ENCODE data around the gene PRPF40A. TPM values are rescaled to one million over a fixed set of nuclear protein-coding genes. Genes with fewer than 3 reads are reported as not detected.

The PRPF40A gene
- total RNA-seq, 2 experiments from 2014 or later = 128 to 138 TPM

DNA sequence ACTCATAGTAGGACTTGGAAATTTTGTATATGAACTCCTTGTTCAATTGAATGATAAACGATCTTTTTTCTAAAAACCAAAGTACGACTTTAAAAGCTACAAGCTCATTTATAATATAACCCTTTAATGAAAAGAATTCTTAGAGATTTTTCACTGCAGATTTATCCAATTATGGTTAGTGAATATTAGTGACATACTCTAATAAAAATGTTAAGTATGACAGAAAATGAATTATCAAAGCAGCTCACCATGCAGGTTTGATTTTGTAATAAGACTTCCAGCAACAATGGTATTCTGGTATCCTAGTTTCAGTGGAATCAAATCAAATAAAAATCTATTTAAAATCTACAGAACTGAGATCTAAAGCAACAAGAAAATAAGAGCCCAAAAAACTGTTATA, 38.5 kb downstream of the PRPF40A start:
- intact Hi-C loops (cut with micrococcal nuclease) = loop anchor here (5.0 kb wide), 1 partner anchor 38 kb away; the partner anchor contains the start of genes ARL6IP6 and PRPF40A
- CTCF ChIA-PET = no interaction called here
- no peak overlapping the region for H3K27ac Mint-ChIP-seq

DNA sequence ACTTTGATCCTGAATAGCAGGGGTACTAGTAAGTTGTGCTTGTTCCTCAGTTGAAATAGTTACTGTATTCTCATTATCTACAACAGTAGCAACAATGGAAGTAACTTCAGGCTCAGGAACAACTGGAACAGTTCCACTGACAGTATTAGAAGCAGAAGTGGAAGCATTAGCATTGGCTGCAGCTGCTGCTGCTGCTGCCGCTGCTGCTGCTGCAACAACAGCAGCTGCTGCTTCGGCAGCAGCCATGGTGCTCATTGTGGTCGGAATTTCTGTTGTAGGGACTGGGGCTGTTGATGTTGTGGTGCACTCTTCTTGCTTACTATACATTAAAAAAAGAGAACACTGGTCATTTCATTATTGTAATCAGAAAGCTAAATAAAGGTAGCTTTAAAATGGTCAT, 40.8 kb downstream of the PRPF40A start:
- CTCF ChIA-PET = interaction anchor here (0.8 to 1.5 kb wide), 2 partner anchors 39 to 64 kb away, joined by 3 to 4 read pairs; no protein-coding TSS in a partner anchor
- no peaks in the 10 kb centered on the region for H3K9me3 Mint-ChIP-seq

More for the DNA sequence above, 38.5 kb downstream of the PRPF40A start:
- Mint-ChIP-seq H3K27me3 (no peaks in the 10 kb centered on the region), H3K36me3 (peaks cover 35% of the 10 kb centered on the region), H3K4me1 (ENCODE audit: low read depth) (peaks cover 22% of the 10 kb centered on the region), H3K9me3 (no peaks in the 10 kb centered on the region), H3K4me3 (no peak overlapping the region)
- POLR2A ChIA-PET = no interaction called here
- no peak for DNase-seq

DNA sequence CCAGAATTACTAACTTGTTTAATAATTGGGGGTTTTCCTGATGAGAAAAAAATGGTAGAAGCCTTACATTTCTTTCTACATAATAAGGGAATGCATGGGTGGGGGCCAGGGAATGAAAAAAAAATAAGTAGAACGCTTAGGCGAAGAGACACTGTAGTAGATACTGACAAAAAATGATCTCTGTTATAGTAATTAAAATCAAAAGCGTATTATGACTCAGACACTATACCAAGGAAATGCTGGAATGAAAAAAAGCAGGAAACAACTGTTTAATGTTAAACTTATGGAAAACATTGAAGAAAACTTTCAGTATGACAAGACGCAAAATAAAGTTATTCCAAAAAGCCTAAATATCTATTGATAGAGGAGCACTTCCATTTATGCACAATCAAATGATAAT, 42.9 kb downstream of the PRPF40A start:
- Mint-ChIP-seq H3K27me3 (no peaks in the 10 kb centered on the region), H3K27ac (no peak overlapping the region), H3K36me3 (peaks cover 33% of the 10 kb centered on the region), H3K4me3 (no peak overlapping the region), H3K4me1 (ENCODE audit: low read depth) (peaks cover 10% of the 10 kb centered on the region), H3K9me3 (no peaks in the 10 kb centered on the region)
- DNase-seq = no peak
- intact Hi-C loops (cut with micrococcal nuclease) = no loop called here
- POLR2A ChIA-PET = no interaction called here
- CTCF ChIA-PET = interaction anchor here (0.5 kb wide), 1 partner anchor 76 kb away, joined by 3 read pairs; no protein-coding TSS in a partner anchor

More for the DNA sequence above, 40.8 kb downstream of the PRPF40A start:
- Mint-ChIP-seq H3K4me3 (no peak overlapping the region), H3K4me1 (ENCODE audit: low read depth) (peaks cover 10% of the 10 kb centered on the region), H3K27me3 (no peaks in the 10 kb centered on the region), H3K27ac (no peak overlapping the region), H3K36me3 (peaks cover 34% of the 10 kb centered on the region)
- DNase-seq = no peak
- POLR2A ChIA-PET = no interaction called here
- intact Hi-C loops (cut with micrococcal nuclease) = loop anchor here (5.0 kb wide), 1 partner anchor 41 kb away; the partner anchor contains the start of genes ARL6IP6 and PRPF40A

DNA sequence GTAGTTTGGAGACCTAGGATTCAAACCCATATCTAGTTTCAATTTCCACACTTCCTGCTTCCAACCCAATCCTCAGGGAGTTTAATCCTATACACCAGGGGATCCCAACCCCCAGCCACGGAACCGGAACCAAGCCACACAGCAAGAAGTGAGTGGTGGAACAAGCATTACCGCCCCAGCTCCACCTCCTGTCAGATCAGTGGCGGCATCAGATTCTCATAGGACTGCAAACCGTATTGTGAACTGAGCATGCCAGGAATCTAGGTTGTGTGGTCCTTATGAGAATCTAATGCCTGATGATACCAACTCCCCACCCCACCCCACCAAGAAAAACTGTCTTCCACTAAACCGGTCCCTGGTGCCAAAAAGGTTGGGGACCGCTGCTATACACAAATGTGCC, 52.5 kb downstream of the PRPF40A start:
- intact Hi-C loops (cut with micrococcal nuclease) = no loop called here
- Mint-ChIP-seq H3K27ac (no peak overlapping the region), H3K27me3 (no peaks in the 10 kb centered on the region), H3K4me1 (ENCODE audit: low read depth) (no peaks in the 10 kb centered on the region), H3K4me3 (no peak overlapping the region), H3K9me3 (no peaks in the 10 kb centered on the region), H3K36me3 (peaks cover 56% of the 10 kb centered on the region)
- ChIA-PET POLR2A (no interaction called here), CTCF (no interaction called here)
- no peak for DNase-seq

DNA sequence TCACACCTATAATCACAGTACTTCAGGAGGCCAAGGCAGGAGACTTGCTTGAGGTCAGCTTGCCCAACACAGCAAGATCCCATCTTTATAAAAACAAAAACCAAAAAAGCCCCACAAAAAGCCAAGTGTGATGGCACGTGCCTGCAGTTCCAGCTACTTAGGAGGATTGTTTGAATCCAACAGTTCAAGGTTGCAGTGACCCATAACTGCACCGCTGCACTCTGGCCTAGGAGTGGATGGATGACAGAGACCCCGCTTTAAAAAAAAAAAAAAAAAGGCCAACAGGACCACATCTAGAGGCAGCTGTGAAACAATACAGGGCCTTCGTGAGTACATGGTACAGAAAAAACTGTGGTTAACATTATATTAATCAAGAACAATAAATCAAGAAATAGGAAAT, 56.2 kb downstream of the PRPF40A start:
- Mint-ChIP-seq H3K4me3 (no peak overlapping the region), H3K27ac (no peak overlapping the region), H3K27me3 (no peaks in the 10 kb centered on the region), H3K4me1 (ENCODE audit: low read depth) (peaks cover 14% of the 10 kb centered on the region), H3K9me3 (no peaks in the 10 kb centered on the region), H3K36me3 (peaks cover 50% of the 10 kb centered on the region)
- intact Hi-C loops (cut with micrococcal nuclease) = no loop called here
- no peak for DNase-seq
- POLR2A ChIA-PET = interaction anchor here (0.6 kb wide), 1 partner anchor 1204 kb away, joined by 3 read pairs; no protein-coding TSS in a partner anchor
- CTCF ChIA-PET = no interaction called here

DNA sequence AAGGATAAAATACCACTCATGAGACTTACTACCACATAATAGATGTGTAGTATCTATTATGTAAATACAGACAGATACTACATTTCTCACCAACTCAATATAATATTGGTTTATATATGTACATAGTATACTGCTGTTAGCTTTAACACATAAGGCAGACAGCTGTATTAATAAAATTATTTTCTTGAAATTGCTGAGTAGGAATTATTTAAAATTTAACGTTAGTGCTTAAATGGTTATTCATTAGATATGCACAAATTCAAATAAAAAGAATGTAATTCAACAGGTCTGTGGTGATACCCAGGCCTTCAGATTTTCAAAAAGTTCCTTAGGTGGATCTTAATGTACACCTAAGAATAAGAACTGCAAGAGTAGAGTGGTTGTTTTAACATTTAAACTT, 59.0 kb downstream of the PRPF40A start:
- H3K27ac Mint-ChIP-seq = no peak overlapping the region
- H3K36me3 Mint-ChIP-seq = peaks cover 35% of the 10 kb centered on the region
- no peak for DNase-seq
- POLR2A ChIA-PET = no interaction called here
- no peaks in the 10 kb centered on the region for H3K9me3 Mint-ChIP-seq
- no peaks in the 10 kb centered on the region for H3K27me3 Mint-ChIP-seq
- H3K4me1 Mint-ChIP-seq (ENCODE audit: low read depth) = peaks cover 17% of the 10 kb centered on the region
- intact Hi-C loops (cut with micrococcal nuclease) = no loop called here
- no peak overlapping the region for H3K4me3 Mint-ChIP-seq
- CTCF ChIA-PET = interaction anchor here (0.8 kb wide), 1 partner anchor 22 kb away, joined by 3 read pairs; no protein-coding TSS in a partner anchor

DNA sequence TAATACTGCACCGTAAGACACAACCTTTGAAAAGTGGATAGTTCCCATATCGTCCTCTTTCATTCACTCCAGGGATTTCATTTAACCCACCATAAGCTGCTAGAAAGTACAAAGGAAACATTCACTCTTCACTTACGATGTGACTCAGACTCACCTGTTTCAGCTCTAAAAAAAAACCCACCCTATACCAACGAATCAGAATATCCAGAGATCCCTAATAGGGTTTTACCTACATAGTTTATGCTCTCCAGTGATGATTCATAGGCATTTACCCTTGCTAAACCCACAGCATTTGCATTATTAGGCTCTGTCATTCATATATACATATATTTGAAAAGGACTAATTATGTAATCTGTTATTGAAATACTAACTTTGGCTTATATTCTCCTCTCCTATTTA, 60.2 kb downstream of the PRPF40A start:
- no peak for DNase-seq
- intact Hi-C loops (cut with micrococcal nuclease) = no loop called here
- CTCF ChIA-PET = no interaction called here
- POLR2A ChIA-PET = no interaction called here
- Mint-ChIP-seq H3K36me3 (peaks cover 35% of the 10 kb centered on the region), H3K9me3 (no peaks in the 10 kb centered on the region), H3K27me3 (no peaks in the 10 kb centered on the region), H3K4me1 (ENCODE audit: low read depth) (peaks cover 17% of the 10 kb centered on the region), H3K27ac (peak overlapping the region; percentile 6), H3K4me3 (no peak overlapping the region)

DNA sequence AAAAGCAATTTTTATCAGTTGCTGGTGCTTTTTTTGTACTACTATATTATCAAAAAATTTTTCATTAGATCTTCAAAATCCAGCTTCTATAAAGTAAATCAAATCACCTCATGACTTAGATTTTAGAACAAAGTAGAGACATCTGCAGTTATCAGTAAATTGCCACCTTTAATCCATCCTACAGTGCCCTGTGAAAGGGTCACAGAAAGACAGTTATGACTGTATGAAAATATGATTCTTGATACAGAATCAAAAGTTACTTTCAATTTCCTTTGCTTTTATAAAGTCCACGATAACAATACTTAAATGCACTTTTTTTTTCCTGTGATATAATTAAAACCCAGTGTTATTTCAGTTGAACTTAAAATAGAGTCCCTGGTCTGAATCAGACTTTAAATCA, 61.4 kb downstream of the PRPF40A start:
- intact Hi-C loops (cut with micrococcal nuclease) = no loop called here
- peaks cover 17% of the 10 kb centered on the region for H3K4me1 Mint-ChIP-seq (ENCODE audit: low read depth)
- POLR2A ChIA-PET = interaction anchor here (0.6 kb wide), 1 partner anchor 1083 kb away, joined by 3 read pairs; no protein-coding TSS in a partner anchor
- H3K27ac Mint-ChIP-seq = no peak overlapping the region
- H3K9me3 Mint-ChIP-seq = no peaks in the 10 kb centered on the region
- H3K36me3 Mint-ChIP-seq = peaks cover 33% of the 10 kb centered on the region
- CTCF ChIA-PET = no interaction called here
- H3K4me3 Mint-ChIP-seq = no peak overlapping the region
- DNase-seq = no peak
- no peaks in the 10 kb centered on the region for H3K27me3 Mint-ChIP-seq

DNA sequence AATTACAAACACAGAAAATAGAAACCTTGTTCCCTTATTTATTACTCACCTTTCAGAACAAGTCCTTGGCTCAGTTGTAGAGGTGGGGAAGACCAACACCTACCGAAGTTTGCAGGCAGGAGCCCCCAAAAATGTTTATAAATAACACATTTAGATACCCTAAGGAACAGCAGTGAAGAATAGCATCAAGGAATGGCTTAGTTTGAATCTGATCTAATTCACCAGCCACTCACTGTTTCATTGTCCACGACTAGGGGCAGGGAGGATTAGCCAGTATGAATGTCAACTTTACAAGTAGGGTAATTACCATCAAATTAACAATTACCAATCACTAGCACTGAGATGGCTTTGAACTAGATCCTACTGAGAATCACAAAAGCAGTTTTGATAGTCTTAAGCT, 65.4 kb downstream of the PRPF40A start:
- intact Hi-C loops (cut with micrococcal nuclease) = no loop called here
- H3K27me3 Mint-ChIP-seq = no peaks in the 10 kb centered on the region
- H3K9me3 Mint-ChIP-seq = no peaks in the 10 kb centered on the region
- POLR2A ChIA-PET = no interaction called here
- H3K4me3 Mint-ChIP-seq = no peak overlapping the region
- no peak overlapping the region for H3K27ac Mint-ChIP-seq
- peaks cover 8% of the 10 kb centered on the region for H3K4me1 Mint-ChIP-seq (ENCODE audit: low read depth)
- peaks cover 17% of the 10 kb centered on the region for H3K36me3 Mint-ChIP-seq
- CTCF ChIA-PET = interaction anchor here (1.0 kb wide), 1 partner anchor 15 kb away, joined by 4 read pairs; no protein-coding TSS in a partner anchor
- no peak for DNase-seq

DNA sequence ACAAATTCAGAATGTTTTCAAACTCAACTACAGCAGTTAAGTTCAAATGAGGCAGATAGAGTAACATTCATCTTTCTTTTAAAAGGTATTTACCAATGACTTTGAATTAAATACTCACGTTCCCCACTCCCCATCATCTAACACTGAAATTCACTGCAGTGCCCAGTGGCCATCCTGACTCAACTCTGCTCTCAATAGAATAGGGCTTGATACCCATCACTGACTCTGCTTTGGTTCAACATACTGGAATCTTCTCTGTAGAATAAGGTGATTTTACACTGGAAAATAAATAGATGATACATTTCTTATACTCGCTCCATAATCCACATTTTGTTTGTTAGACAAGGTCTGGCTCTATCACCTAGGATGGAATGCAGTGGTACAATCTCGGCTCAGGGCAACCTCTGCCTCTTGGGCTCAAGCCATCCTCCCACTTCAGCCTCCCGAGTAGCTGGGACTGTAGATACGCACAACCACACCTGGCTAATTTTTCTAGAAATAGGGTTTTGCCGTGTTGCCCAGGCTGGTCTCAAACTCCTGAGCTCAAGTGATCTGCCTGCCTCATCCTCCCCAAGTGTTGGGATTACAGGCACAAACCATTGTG, 66.4 kb downstream of the PRPF40A start:
- CTCF ChIA-PET = no interaction called here
- intact Hi-C loops (cut with micrococcal nuclease) = no loop called here
- peaks cover 13% of the 10 kb centered on the region for H3K36me3 Mint-ChIP-seq
- no peak overlapping the region for H3K4me3 Mint-ChIP-seq
- H3K27me3 Mint-ChIP-seq = no peaks in the 10 kb centered on the region
- H3K4me1 Mint-ChIP-seq (ENCODE audit: low read depth) = peaks cover under 1% of the 10 kb centered on the region
- no peak for DNase-seq
- H3K27ac Mint-ChIP-seq = no peak overlapping the region
- POLR2A ChIA-PET = no interaction called here
- no peaks in the 10 kb centered on the region for H3K9me3 Mint-ChIP-seq

DNA sequence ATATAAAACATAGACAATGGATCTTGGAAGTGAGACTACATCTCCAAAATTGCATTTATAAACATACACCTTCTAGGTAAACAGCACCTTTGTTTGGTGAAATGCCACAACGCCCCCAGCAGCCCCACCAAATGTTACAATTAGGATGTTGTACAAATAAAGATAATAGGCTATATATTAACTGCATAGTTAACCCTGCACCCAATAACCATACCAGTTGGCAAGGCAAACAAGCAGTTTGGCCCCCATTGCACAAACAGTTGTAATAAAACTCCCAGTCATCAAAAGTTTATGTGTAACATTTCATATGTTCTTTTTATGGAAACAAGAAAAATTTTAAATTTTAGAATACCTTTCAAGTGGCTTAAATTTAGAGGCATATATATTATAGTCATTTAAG, 67.3 kb downstream of the PRPF40A start:
- ChIA-PET CTCF (no interaction called here), POLR2A (no interaction called here)
- Mint-ChIP-seq H3K4me3 (no peak overlapping the region), H3K4me1 (ENCODE audit: low read depth) (no peaks in the 10 kb centered on the region), H3K27me3 (no peaks in the 10 kb centered on the region), H3K36me3 (peaks cover 10% of the 10 kb centered on the region), H3K27ac (no peak overlapping the region), H3K9me3 (no peaks in the 10 kb centered on the region)
- no peak for DNase-seq
- intact Hi-C loops (cut with micrococcal nuclease) = no loop called here

DNA sequence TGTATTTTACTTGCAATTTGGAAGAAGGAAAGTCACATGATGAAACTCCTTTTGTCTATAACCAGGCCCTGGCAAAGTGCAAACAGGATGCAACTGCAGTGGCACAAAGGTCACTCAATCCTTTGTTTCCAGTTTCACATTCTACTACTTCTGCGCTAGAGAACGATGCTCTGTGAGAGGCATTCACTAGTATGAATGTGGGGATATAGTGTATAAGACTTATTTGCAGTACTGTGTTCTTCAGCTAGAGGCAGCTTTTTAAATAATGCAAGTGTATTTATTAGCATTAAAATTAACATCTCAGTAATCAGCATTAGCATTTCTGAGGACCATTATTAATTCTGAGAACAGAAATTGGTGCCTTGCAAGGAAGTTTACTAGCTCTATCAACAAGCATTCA, 68.9 kb downstream of the PRPF40A start:
- CTCF ChIA-PET = interaction anchor here (0.9 to 2.4 kb wide), 2 partner anchors 11 to 13 kb away, joined by 4 to 9 read pairs; no protein-coding TSS in a partner anchor
- Mint-ChIP-seq H3K36me3 (peaks cover 7% of the 10 kb centered on the region), H3K9me3 (no peaks in the 10 kb centered on the region), H3K27me3 (no peaks in the 10 kb centered on the region), H3K4me1 (ENCODE audit: low read depth) (no peaks in the 10 kb centered on the region), H3K27ac (no peak overlapping the region), H3K4me3 (no peak overlapping the region)
- intact Hi-C loops (cut with micrococcal nuclease) = no loop called here
- no peak for DNase-seq
- POLR2A ChIA-PET = no interaction called here

DNA sequence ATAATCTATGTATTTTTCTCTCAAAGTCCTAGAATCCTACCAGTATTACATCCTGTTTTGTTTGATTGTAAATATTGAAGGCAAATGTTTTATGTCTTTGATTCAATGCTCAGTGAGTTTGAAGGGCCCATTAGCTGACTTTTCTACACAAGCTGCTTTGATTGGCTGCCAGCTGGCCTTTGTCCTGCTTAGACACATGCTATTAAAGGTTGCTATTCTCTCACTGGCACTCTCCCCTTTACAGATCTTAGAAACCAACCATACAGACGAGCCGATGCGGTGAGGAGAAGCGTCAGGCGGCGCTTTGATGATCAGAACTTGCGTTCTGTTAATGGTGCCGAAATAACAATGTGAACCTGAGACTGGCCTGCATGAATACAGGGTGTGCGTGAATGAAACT, 69.7 kb downstream of the PRPF40A start:
- H3K36me3 Mint-ChIP-seq = peaks cover 6% of the 10 kb centered on the region
- POLR2A ChIA-PET = no interaction called here
- CTCF ChIA-PET = interaction anchor here (1.1 to 2.4 kb wide), 2 partner anchors 12 to 16 kb away, joined by 4 to 9 read pairs; no protein-coding TSS in a partner anchor
- H3K4me1 Mint-ChIP-seq (ENCODE audit: low read depth) = no peaks in the 10 kb centered on the region
- no peaks in the 10 kb centered on the region for H3K27me3 Mint-ChIP-seq
- no peak overlapping the region for H3K4me3 Mint-ChIP-seq
- no peak for DNase-seq
- intact Hi-C loops (cut with micrococcal nuclease) = no loop called here
- no peak overlapping the region for H3K27ac Mint-ChIP-seq
- H3K9me3 Mint-ChIP-seq = no peaks in the 10 kb centered on the region
